HG03378 (cell line): ENCODE results near the gene SLC7A10.
"Not testable (repeated sequence)": the region's sequence is repeated elsewhere in the genome, so short reads cannot be mapped to it uniquely, and the experiment has no call there.

Experiments used
- ATAC-seq: cut with Tn5 transposase; IDR thresholded peaks from one replicate; pipeline ENCODE4 v1.9.1; 2021; ENCODE audit warnings: mild to moderate bottlenecking, moderate library complexity; ENCODE audit not compliant: unreplicated experiment

Gene SLC7A10

DNA sequence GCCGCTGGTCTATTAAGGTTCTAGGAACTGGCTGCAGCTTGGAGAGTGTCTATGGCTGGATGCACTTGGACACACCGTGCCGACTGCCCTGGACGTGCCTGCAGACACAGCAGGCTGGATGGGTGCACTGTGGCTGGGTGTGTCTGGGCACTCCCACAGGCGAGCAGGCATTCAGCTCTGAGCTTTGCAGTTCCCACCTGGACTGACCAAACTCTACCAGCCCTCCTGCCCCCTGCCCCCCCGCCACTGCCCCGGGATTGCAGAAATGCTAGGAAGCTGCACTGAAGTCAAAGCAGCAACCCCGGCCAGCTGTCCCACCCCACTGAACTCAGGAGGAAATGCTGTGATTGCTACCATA, 38.5 kb downstream of the SLC7A10 start:
- ATAC-seq, result no peak

DNA sequence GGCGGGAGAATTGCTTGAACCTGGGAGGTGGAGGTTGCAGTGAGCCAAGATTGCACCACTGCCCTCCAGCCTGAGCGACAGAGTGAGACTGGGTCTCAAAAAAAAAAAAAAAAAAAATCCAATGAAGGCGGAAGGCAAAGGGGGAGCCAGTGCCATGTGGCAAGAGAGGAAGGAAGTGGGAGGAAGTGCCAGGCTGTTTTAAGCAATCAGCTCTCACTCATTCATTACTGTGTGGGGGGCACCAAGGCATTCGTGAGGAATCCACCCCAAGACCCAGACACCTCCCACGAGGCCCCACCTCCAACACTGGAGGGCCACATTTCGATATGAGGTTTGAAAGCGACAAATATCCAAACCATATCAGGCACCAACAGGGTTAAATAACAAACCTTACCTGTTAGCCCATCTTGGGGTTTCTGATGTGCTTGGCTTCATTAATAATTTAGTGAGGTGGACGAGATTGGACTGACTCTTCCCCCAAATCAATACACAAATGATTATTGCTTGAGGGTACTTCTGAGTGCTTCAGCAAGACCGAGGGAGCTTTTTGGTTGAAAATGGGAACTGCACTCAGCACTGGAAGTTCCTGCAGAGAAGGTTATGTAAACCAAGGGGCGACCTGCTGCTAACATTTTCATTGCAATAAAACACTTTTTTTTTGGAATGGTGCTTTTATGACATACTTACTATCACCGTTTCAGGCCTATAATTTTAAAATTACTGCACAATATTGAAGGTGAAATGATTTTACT, 39.0 kb downstream of the SLC7A10 start:
- ATAC-seq, result no peak

DNA sequence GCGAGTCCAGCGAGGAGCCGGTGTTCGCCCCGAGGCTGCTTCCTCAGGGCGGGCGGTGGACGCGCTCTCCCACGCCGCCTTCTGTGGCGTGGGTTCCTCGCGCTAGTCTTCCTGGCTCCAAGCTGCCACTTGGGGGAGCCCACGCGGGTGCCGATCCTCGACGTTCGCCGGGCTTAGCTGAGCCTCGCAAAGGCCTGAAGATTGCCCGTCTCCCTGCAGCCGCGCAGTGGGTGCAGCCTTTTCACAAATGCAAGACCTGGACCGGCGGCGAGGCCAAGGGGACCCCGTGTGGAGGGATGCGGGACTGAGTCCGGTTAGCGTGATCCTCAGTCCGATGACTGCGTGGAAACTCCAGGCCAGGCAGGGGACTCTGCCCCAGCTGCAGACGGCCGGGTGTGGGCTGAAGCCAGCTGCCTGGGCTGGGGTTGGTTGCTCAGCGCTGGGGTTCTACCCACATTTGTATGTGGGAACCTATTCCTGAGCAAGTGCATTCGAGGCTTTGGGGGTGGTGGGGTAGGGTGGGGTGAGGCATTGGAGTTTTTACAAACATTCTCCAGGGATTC, 48.2 kb downstream of the SLC7A10 start:
- peak; percentile 15 for ATAC-seq

DNA sequence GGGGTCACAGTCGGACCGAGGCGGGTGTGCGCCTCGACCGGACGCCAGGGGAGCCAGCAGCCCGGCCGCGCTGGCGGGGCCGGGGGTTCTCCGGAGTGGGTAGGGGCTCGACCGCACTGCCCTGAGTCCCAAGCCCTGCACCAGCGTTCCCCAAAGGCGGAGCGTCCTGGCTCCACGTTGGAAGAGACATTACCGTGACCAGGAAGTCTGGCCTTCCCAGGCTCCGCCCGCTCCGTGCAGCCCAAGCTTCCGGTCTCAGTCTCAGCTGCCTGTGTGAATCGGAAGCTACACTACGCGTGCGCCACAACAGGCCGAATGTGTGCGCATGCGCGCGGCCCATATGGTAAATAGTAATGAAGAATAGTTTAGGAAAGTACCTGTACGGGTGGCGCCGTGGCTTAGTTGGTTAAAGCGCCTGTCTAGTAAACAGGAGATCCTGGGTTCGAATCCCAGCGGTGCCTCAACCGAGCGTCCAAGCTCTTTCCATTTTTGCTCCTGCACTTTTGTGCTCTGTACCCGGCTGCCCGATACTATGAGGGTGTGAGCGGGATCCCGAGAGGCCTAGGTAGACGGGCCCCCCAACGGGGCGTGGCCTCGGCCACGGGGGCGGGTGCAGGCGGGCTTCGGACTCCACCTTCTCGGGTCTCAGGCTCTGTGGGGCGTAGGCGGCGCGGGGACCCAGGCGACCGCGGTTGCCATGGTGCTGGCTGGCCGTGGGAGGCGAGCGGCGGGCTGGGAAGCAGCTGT, 48.8 kb downstream of the SLC7A10 start:
- peak; percentile 87 for ATAC-seq

DNA sequence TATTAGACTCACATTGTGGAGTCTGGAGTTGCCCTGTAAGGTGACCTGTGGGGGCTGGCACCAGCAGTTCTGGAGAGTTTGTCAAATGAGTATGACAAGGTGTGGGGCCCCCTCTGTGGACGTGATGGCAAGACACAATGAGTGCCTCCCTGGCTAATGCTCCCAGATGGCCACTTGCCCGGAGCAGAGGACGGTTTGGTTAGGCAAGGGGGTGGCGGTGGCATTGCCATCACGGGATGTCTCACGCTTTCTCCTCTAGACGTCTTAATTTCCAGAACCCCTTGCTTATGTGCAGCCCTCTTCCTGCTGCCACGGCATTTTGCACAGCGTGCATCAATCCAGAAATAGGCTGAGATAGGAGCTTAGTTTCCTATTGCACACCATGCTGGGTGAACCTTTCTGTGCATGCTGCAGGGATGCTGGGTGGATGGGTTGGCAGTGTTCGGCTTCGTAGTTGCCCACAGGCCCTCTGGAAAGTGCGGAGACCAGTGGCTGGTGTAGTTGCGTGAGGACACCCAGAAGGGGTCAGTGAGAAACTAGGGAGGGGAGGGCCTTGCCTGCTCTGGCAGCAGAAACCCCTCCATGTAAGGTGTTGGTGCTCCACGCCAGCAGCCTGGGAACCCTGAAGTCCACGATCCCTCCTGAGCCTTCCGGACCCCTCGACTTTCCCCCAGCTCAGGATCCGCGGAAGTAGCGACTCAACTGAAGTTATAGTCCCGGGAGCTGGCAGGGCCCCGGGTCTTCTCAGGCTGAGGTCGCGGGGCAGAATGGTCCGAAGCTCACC, 49.6 kb downstream of the SLC7A10 start:
- no peak for ATAC-seq

DNA sequence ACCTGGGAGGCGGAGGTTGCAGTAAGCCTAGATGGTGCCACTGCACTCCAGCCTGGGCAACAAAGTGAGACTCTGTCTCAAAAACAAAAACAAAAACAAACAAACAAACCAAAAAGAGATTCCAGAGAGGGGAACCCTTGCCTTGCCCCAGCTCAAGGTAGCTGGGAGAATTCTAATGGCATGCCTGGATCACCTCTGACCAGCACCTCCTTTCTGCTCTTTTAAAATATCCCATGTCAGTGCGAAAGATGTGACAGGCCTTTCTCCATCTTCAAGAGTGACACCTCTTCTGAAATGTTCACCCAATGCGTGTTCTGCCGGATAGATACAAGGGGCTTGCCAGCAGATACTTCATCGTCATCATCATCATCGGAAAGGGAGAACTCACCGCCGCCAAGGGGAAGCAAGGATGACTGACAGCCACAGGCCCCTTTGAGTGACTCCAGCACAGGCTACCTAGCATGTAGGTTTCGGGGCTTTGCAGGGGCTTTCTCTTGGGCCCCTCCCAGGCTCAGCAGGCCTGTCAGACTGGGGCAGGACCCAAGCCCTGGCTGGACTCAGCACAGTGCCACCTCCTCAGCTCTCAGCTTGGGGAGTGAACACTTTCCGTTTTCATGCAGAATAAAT, 50.4 kb downstream of the SLC7A10 start:
- ATAC-seq, result no peak

DNA sequence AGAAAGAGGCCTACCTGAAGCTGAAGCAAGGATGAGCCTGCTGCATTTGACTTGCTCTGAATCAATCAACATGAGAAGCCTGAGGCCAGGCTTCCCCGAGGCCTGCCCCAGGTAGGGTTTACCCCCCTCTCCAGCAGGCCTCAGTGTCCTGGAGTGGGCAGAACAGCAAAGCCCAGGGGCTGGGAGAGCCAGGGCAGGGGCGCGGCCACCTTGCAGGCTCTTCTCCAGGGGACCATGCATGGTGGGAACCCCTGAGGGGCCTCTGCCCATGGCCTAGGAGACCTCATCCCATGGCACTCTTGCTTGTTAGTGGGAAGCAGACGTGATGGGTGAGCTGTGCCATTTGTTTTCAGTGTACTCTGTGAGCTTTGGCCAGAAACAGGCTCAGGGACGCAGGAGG, 51.5 kb downstream of the SLC7A10 start:
- no peak for ATAC-seq

DNA sequence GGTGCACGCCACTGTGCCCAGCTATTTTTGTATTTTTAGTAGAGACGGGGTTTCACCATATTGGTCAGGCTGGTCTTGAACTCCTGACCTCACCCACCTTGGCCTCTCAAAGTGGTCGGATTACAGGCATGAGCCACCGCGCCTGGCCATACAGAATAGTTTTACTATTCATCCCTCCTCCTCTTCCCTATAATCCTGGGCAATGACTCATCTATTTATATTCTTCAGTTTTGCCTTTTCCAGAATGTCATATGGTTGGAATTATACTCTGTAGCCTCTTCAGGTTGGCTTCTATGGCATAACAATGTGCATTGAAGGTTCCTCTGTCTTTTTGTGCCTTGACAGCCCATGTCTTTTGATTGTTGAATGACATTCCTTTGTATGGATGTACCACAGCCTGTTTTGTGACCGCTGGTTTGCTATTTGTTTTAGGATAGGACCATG, 53.7 kb downstream of the SLC7A10 start:
- no peak for ATAC-seq

DNA sequence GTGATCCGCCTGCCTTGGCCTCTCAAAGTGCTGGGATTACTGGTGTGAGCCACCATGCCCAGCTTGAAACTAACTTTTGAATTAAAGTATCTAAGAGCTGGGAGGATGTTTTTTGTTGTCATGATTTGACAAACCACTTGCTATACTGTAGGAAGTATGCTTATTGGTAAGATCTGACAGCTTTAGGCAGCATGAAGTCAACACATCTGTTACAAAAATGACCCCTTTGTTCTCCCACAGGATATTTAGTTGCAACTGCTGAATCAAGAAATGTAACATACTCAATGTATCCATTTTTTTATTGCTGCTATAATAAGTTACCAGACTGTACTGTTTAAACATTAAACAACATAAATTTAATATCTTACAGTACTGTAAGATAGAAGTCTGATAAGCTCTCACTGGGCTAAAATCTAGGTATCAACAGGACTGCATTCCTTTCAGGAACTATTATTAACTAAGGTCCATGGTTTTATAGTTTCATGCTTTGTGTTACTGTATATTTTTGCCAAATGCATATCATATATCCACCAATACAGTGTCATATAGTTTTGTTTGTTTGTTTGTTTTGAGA, 54.3 kb downstream of the SLC7A10 start:
- no peak for ATAC-seq

DNA sequence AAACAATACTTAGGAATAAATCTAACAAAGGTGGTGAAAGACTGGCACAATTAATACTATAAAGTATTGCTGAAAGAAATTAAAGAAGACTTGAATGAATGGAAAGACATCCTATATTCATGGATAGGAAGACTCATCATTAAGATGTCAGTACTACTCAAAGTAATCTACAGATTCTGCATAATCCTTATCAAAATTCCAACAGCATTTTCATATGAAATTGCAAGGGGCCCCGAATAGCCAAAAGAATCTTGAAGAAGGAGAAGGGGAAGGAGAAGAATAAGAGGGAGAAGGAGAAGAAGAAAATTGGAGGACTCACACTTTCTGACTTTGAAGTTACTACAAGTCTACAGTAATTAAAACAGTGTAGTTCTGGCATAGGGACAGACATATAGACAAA, 57.1 kb downstream of the SLC7A10 start:
- no peak for ATAC-seq

DNA sequence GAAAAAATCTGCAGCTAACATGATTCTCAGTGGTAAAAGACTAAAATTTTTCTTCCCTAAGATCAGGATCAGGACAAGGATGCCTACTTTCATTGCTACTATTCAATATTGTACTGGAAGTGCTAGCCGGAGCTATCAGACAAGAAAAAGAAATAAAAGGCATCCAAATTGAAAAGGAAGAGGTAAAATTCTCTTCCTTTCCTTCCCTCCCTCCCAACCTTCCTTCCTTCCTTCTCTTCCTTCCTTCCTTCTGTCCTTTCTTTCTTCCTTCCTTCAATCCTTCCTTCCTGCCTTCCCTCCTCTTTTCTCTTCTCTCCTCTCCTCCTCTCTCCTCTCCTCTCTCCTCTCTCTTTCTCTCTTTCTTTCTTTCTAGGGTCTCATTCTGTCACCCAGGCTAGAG, 58.2 kb downstream of the SLC7A10 start:
- no peak for ATAC-seq

DNA sequence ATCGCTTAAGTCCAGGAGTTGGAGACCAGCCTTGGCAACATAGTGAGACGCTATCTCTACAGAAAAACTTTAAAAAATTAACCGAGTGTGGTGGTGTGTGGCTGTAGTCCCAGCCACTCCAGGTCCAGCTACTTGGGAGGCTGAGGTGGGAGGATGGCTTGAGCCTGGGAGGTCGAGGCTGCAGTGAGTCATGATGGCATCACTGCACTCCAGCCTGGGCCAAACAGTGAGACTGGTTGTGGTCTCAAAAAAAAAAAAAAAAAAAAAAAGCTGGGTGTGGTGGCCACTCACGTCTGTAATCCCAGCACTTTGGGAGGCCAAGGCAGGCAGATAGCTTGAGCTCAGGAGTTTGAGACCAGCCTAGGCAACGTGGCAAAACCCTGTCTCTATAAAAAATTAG, 59.6 kb downstream of the SLC7A10 start:
- not testable (repeated sequence) for ATAC-seq

DNA sequence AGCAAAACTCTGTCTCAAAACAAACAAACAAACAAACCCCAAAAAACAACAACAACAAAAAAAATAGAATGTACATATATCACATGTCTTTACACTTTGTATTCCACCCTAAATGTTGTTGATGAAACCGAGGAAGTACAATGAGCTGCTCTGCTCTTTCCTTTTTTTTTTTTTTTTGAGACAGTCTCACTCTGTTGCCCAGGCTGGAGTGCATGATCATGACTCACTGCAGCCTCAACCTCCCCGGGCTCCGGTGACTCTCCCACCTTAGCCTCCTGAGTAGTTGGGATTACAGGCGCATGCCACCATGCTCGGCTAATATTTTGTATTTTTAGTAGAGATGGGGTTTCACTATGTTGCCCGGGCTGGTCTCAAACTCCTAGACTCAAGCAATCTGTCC, 62.2 kb downstream of the SLC7A10 start:
- ATAC-seq, result no peak

DNA sequence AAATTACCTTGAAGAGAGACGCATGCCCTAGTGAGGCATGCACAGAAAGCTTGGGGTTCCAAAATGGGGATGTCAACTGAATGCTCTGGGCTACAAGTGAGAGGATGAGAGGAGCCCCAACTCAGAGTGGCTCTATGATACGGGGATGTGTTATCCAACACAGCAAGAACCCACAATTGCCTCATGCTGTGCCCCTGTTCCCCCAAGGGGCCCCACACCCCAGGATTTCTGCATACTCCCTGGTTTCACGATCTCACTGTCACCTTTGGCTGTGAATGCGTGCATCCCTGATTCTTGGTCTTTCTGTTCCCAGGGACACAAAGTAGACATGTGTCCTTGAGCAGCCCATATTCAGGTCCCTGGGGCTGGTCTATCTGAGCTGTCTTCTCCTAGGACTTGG, 64.4 kb downstream of the SLC7A10 start:
- no peak for ATAC-seq

DNA sequence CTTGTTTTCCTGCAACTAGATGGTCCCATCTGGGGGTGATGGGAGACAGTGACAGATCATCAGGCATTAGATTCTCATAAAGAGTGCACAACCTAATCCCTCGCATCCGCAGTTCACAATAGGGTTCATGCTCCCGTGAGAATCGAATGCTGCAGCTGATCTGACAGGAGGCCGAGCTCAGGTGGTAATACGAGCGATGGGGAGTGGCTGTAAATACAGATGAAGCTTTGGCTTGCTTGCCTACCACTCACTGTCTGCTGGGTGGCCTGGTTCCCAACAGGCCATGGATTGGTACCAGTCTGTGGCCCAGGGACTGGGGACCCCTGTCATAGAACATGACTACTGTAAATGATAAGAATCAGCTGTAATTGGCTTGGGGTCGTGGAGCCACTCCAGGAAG, 65.8 kb downstream of the SLC7A10 start:
- no peak for ATAC-seq

DNA sequence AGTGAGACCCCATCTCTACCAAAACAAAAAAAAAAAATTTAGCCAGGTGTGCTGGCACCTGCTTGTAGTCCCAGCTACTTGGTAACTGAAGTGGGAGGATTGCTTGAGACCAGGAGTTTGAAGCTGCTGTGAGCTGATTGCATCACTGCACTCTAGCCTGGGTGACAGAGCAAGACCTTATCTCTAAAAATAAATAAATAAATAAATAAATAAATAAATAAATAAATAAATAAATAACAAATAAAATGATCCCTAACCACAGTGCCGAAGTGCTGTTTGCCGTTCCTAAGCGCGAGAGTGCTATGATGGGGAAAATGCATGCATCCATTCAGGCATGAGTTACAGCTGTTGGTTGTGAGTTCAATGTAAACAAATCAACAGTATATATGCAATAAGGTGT, 66.5 kb downstream of the SLC7A10 start:
- no peak for ATAC-seq
